GM20431 (cell line): ENCODE measurements around the gene ENG.

Source experiments
- in situ Hi-C: fragments of 300-500 bp; cut with MseI, MboI; formaldehyde crosslinking; loops from one replicate; pipeline ENCODE4 v1.15.0; 2020; ENCODE audit warnings: low sequenced_read_pairs; ENCODE audit not compliant: unreplicated experiment

The ENG gene

DNA sequence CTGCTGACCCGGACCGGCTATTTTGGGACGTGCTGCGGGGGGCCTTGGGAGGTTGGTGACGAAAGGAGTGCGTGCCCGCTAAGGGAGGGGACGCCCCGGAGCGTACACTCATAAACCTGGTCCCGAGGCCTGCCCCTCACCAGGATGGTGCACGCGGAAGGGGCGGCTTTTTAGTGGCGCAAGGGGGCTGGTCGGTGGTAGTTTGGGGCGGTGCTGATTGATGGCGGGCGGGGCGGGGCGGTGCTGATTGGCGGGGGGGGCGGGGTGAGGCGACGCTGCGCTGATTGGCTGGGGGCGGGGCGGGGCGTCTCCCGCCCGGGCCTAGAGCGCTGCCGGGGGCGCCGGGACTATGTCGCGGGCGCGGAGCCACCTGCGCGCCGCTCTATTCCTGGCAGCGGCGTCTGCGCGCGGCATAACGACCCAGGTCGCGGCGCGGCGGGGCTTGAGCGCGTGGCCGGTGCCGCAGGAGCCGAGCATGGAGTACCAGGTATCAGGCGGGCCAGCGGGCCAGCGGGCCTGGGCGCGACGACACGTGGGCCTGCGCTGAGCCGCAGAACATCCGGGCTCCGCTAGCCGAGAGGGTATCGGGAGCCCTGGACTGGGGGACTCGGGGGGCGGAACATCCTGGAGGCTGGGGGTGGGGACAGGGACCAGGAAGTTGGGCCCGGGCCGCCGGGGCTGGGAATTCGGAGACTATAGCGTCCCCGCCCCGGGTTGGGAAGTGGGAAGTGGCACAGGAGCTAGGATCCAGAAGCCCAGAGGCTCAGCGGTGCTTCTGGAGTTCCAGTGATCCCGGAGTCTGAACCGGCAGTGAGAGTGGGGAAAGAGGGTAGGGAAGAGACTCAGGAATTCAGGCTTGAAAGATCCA is 51.6 kb downstream of the ENG start, which contains the start of gene FPGS:
FPGS (plus strand) TSS at position 307 of the 868 bp plus-strand sequence; CDS start at position 350, 43 bp downstream.
- in situ Hi-C loops, result no loop called here

DNA sequence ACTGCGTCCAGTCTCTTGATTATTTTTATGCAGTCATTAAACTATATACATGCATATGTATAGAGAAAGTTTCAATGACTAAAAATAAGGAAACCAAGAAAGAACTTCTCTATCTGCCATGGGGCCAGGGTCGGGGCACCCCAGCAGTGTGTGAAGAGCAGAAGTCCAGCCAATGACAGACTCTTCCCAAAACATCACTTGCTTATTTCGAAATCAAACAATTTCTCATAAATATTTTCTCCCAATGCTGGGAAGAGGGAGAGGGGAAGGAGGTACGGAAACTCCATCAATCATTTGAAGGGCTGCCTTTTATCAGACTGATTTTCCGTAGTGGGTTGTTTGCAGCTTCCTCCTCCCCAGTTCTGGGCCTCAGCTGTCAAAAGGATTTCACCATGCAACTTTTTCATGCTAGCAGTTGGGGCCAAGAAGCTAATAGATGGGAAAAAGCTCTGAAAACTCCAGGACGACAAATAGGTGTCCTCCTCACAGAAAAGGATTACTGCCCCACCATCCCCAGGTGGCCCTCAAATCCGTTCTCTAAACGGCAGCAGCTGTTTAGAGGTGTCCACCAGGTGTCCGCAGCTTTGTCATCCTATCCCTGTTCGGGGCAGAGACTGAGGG is 52.4 kb downstream of the ENG start:
- in situ Hi-C loops, result no loop called here

DNA sequence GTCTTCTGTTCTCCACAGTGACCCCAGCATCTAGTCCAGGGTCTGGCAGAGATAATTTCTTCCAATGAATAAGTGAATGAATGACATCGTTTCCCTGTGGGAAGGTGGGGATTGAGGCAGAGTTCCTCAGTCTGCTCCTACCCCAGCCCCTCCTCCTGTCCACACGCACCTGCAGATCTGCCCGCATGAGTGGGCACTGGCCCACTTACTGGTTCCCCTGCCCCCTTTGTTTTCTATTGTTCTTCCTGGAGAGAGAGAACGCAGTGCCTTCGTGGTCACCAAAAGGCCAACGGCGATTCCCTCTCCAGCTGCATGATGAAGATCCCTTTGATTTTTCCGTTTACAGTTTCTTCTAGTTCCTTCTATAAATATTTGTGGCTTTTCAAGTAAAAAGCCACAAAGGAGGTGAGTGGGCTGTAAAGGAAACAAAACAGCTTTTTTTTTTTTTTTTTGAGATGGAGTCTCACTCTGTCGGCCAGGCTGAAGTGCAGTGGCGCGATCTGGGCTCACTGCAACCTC is 57.5 kb downstream of the ENG start:
- in situ Hi-C loops, result no loop called here

DNA sequence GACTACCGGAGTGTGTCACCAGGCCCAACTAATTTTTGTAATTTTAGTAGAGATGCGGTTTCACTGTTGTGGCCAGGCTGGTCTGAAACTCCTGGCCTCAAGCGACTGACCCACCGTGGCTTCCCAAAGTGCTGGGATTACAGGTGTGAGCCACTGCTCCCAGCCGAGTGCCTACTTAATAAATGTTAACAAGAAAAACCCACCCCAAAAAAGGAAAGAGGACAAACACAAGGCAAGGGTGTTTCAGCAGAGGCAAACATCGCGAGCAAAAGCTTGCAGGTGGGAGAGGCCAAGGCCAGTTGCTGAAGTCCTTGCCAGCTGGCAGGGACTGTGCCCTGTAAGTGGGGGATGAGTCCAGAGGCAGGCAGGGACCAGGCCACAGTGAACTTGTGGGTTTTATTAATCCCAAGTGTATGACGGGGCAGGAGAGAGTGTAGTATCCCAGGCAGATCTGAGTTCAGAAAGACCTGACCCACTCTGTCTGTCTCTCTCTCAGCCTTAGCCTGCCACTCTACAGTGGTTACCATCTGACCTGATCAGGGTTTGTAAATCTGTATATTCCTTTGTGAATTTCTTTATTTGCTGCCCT is 58.1 kb downstream of the ENG start:
- in situ Hi-C loops, result no loop called here

- in situ Hi-C loops, result no loop called here
These were observed 60.3 kb downstream of the ENG start for GRCh38 chr9:127794001-127794791.

- in situ Hi-C loops, result no loop called here
These were observed 61.3 kb downstream of the ENG start for GRCh38 chr9:127793093-127793708.

GRCh38 chr9:127792417-127793031 is 61.9 kb downstream of the ENG start:
- in situ Hi-C loops, result no loop called here

GRCh38 chr9:127791085-127791484 is 63.4 kb downstream of the ENG start:
- in situ Hi-C loops, result no loop called here

DNA sequence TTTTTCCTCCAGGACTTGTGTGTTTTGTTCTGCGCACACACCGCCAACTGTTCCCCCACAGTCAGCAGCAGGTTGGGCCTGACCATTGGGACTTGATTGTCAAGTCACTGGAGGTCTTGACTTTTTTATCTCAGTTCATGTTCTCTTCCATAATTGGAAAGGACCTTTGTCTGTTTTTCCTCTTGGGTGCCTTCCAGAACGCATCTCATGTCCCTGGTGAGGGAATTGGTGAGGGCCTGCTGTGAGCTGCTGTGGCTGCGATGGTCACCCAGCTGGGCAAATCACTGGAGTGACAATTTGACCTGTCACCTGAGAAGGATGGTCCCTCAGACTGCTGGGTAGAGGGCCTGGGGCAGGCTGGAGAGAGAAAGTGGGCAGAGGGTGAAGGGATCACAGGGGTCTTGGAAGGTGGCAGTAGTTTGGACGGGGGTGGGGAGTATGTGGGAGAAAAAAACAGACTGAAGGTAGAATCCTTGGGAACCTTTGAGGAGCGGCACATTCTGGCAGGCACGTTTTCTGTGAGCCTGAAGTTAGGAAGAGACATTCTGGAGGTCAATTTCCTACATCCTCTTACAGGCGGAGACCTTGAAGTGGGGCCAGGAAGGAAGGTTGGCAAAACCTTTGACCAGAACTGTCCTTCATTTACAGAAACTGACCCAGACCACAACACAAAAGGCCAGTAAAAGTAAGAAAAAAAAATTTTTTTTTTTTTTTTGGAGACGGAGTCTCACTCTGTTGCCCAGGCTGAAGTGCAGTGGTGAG is 64.2 kb downstream of the ENG start:
- in situ Hi-C loops, result no loop called here

- in situ Hi-C loops, result no loop called here
These were observed 65.3 kb downstream of the ENG start for GRCh38 chr9:127789179-127789578.

DNA sequence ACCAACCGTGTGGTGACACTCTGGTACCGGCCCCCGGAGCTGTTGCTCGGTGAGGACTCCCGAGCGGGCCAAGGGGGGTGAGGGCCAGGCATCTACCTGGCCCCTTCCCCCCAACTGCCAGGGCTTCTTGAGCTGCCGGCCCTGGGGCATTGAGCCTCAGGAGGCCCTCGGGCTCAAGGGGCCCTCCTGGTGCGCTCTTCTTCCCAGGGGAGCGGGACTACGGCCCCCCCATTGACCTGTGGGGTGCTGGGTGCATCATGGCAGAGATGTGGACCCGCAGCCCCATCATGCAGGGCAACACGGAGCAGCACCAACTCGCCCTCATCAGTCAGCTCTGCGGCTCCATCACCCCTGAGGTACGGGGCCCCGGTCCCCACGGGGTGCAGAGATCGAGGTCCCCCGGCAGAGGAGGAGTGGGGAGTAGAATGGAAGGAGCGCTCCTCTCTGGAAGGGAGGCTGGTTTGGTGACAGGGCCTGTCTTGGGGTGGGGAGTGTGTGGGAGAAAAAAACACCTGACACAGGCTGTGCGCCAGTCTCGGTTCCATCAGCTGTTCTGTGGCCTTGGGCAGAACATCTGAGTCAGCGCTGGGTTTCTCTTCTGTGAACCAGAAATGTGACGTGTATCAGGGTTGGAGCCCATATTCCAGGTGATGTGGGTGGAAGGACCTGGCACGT is 66.0 kb downstream of the ENG start:
- in situ Hi-C loops, result no loop called here

- in situ Hi-C loops, result no loop called here
These were observed 67.7 kb downstream of the ENG start for GRCh38 chr9:127786773-127787104.

- in situ Hi-C loops, result no loop called here
These were observed 68.3 kb downstream of the ENG start, which contains the start of gene CDK9 for GRCh38 chr9:127785933-127786772. Gene CDK9, plus strand, starts transcription at chr9:127786034. Its CDS starts 115 bp downstream, at chr9:127786149.

- in situ Hi-C loops, result no loop called here
These were observed 69.2 kb downstream of the ENG start for GRCh38 chr9:127785023-127785932.

GRCh38 chr9:127783111-127784008 is 71.1 kb downstream of the ENG start:
- in situ Hi-C loops, result no loop called here
